Right cardiac atrium (tissue), 5 donors: ENCODE data around the gene EZH1. TPM values are rescaled to one million over a fixed set of nuclear protein-coding genes. Genes with fewer than 3 reads are reported as not detected.
A peak's percentile ranks its signal among the peaks of the same experiment; 100 is the strongest.

Experiments used
- ATAC-seq, 2 donors: fragments of 200-7000 bp; cut with Tn5 transposase; one replicate each; pipeline versions ENCODE4 v1.8.0 to v1.9.1; 2020; ENCODE audit warnings: moderate library complexity in 2 of 2, mild to moderate bottlenecking in 1 of 2
- DNase-seq, 3 donors: peaks; one replicate each; pipeline ENCODE4 v3.0.0-alpha.2; 2020
- H3K27ac ChIP-seq: one replicate; pipeline ENCODE4 v1.5.1; 2013; ENCODE audit warnings: mild to moderate bottlenecking, low read length, control low read depth, moderate library complexity
- H3K27me3 ChIP-seq: one replicate; pipeline ENCODE4 v1.6.1; 2013; ENCODE audit not compliant: control insufficient read depth, insufficient read depth
- H3K4me1 ChIP-seq: one replicate; pipeline ENCODE4 v1.6.1; 2013; ENCODE audit warnings: low read length; ENCODE audit not compliant: control insufficient read depth, insufficient read depth
- H3K4me3 ChIP-seq: one replicate; pipeline ENCODE4 v1.5.1; 2013; ENCODE audit warnings: low read length, control low read depth
- H3K9me3 ChIP-seq: one replicate; pipeline ENCODE4 v1.6.1; 2013; ENCODE audit warnings: low read length; ENCODE audit not compliant: control insufficient read depth
- WGBS: extraction: QIAGEN DNeasy Blood & Tissue Kit; methylation state at CpG from one replicate; pipeline ENCODE4 v1.1.7; 2013; 5-methylcytosine and 5-hydroxymethylcytosine counted together
- intact Hi-C, 4 donors: fragments of 100-400 bp; cut with DNase I; formaldehyde crosslinking; loops; one replicate each; pipeline versions ENCODE4 v1.11.0 to v1.14.0; 2022 to 2023
- polyA plus RNA-seq: library from polyadenylated mRNA; stranded (reverse); fragments of 200-250 nt; gene quantifications from one replicate; pipeline ENCODE4 v1.2.3, GENCODE V29; 2013
- total RNA-seq, 4 donors: library from RNA; stranded (reverse); fragmentation: NEBNext Ultra II Directional; extraction: Animal tissue kit (Norgen Biotek cat#: 25700); gene quantifications; one replicate each; pipeline ENCODE4 v1.2.1, GENCODE V29; 2021
- donor health status: healthy with polysubstance abuse.
- donor health status: DM: no; HTN: yes; CAD: no.
- donor health status: DM: no; HTN: no; CAD: no.
- donor health status: DM: no; HTN: yes; CAD: no; lungs with severe emphysema.
- donor health status: DM: yes; HTN: yes; CAD: no.

EZH1 gene
- total and polyA plus RNA-seq, 5 donors, result 22.5 to 53.2 (median 39.8) TPM

DNA sequence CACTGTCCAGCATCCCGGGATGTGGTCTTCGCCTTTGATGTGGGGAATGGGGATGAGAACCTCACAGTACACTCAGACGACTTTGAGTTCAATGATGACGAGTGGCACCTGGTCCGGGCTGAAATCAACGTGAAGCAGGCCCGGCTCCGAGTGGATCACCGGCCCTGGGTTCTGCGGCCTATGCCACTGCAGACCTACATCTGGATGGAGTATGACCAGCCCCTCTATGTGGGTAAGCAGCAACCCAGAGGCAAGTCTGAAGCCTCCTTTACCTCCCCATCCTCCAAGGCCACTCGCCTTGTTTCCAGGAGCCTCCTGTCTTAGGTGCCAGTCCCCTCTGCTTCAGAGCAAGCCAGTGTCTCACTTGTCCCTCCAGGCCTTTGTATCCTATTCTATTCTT lies 52.4 kb downstream of the EZH1 start:
- no peaks in the 10 kb centered on the region for H3K4me1 ChIP-seq
- intact Hi-C loops, result no loop called here
- whole genome bisulfite sequencing, result 88% methylated on average over 11 of the region's 11 CpGs
- no peaks in the 10 kb centered on the region for H3K27me3 ChIP-seq
- ATAC-seq, result no peak
- no peaks in the 10 kb centered on the region for H3K9me3 ChIP-seq
- H3K4me3 ChIP-seq, result no peak overlapping the region
- H3K27ac ChIP-seq, result no peak overlapping the region
- no peak for DNase-seq

DNA sequence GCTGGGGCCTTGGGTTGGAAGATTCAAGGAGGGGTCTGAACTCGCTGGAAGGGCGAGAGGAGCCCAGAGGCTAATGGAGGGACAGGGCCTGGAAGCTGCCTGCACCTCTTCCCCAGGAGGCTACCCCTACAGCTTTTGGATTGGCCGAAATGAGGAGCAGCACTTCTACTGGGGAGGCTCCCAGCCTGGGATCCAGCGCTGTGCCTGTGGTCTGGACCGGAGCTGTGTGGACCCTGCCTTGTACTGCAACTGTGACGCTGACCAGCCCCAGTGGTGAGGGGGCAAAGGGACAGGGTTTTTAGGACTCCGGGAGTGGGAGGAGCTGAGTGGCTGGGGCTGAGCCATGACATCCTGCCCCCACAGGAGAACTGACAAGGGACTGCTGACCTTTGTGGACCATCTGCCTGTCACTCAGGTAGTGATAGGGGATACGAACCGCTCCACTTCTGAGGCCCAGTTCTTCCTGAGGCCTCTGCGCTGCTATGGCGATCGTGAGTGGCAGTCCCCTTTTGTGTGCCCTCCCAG lies 53.8 kb downstream of the EZH1 start:
- H3K9me3 ChIP-seq, result no peaks in the 10 kb centered on the region
- ATAC-seq, result peak in 1 of 2 donors; percentile 13
- H3K27me3 ChIP-seq, result no peaks in the 10 kb centered on the region
- 86% methylated on average over 12 of the region's 12 CpGs for WGBS
- H3K4me1 ChIP-seq, result no peaks in the 10 kb centered on the region
- intact Hi-C loops, result no loop called here
- H3K4me3 ChIP-seq, result no peak overlapping the region
- no peak overlapping the region for H3K27ac ChIP-seq
- no peak for DNase-seq

DNA sequence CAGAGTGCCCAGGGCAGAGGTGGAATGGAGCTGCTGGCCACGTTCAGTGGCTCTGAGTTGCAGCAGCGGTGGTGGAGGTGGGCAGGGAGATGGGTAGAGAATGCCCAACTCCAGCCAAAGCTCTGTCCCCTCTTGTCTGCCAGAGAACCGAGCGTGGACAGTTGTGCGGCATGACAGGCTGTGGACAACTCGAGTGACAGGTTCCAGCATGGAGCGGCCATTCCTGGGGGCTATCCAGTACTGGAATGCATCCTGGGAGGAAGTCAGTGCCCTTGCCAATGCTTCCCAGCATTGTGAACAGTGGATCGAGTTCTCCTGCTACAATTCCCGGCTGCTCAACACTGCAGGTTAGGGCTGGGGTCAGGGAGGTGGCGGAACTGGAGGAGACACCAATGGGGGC lies 54.2 kb downstream of the EZH1 start:
- no peak overlapping the region for H3K27ac ChIP-seq
- 72% methylated on average over 10 of the region's 10 CpGs for WGBS
- DNase-seq, result no peak
- no peaks in the 10 kb centered on the region for H3K9me3 ChIP-seq
- no peaks in the 10 kb centered on the region for H3K4me1 ChIP-seq
- no peaks in the 10 kb centered on the region for H3K27me3 ChIP-seq
- ATAC-seq, result peak; percentile 15 to 54
- intact Hi-C loops, result no loop called here
- H3K4me3 ChIP-seq, result no peak overlapping the region

DNA sequence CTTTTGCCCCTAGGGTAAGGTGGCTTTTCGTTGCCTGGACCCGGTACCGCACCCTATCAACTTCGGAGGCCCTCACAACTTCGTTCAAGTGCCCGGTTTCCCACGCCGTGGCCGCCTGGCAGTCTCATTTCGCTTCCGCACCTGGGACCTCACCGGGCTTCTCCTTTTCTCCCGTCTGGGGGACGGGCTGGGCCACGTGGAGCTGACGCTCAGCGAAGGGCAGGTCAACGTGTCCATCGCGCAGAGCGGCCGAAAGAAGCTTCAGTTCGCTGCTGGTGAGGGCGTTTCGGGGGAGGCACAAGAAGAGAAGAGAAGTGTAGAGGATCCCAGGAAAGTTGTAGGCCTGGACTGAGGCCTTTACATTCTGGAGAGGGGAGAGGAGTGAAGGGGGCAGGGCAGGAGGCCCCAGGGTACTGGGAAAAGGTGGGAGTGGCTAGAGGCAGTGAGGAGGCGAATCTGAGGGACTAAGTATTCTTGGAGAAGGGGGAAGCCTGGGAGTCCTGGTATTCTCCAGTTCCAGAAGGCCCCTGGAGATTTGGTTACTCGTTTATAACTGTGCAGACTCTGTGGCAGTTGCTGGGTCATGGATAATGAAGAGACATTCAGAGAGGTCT lies 57.0 kb downstream of the EZH1 start:
- H3K9me3 ChIP-seq, result no peaks in the 10 kb centered on the region
- intact Hi-C loops, result loop anchor here in 1 of 4 donors (10.0 kb wide), 1 partner anchor 83 kb away; the partner anchor contains the start of genes RETREG3 and TUBG1
- no peaks in the 10 kb centered on the region for H3K27me3 ChIP-seq
- H3K4me3 ChIP-seq, result no peak overlapping the region
- ATAC-seq, result no peak
- H3K4me1 ChIP-seq, result peaks cover 2% of the 10 kb centered on the region
- no peak for DNase-seq
- H3K27ac ChIP-seq, result no peak overlapping the region
- 76% methylated on average over 27 of the region's 27 CpGs for WGBS

DNA sequence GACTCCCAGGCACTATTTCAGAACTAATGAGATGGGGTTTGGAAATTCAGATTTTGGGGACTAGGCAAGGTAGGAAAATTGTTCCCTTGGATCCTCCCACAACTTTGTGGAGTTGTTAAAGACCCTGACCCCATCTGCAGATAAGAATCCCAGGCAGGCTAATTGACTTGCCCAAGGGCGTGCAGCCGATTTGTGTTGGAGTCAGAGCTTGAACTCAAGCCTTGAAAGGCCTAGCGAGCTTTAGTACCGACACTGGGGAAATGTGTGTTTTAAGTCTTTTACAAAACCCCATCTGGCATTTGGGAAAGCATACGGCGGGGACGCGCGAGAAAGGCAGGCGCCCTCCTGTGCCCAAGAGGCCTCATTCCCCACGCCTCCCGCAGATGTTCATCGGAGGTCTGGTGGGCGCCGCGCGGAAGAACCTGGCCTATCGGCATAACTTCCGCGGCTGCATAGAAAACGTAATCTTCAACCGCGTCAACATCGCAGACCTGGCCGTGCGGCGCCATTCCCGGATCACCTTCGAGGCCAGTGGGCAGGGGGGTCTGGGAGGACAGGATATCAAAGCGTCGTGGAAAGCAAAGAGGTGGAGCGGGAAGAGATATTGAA lies 58.2 kb downstream of the EZH1 start:
- H3K4me1 ChIP-seq, result peaks cover 2% of the 10 kb centered on the region
- H3K27me3 ChIP-seq, result no peaks in the 10 kb centered on the region
- intact Hi-C loops, result loop anchor here in 1 of 4 donors (10.0 kb wide), 1 partner anchor 82 kb away; the partner anchor contains the start of genes RETREG3 and TUBG1
- no peak for ATAC-seq
- no peak overlapping the region for H3K27ac ChIP-seq
- no peak overlapping the region for H3K4me3 ChIP-seq
- 83% methylated on average over 32 of the region's 32 CpGs for WGBS
- no peaks in the 10 kb centered on the region for H3K9me3 ChIP-seq
- no peak for DNase-seq

DNA sequence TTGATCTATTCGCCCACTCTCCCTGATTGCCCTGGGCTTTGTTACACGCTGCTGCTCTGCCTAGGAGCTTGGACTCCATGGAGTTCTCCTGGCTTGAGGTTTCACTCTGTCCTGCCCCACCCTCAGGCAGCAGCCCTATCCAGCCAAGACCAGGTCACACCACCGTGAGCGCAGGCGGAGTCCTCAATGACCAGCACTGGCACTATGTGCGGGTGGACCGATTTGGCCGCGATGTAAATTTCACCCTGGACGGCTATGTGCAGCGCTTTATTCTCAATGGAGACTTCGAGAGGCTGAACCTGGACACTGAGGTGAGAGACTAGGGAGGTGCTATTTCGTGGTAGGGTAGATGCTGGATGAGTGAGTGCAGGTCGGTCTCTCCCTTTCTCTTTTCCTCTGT lies 59.0 kb downstream of the EZH1 start:
- intact Hi-C loops, result loop anchor here in 1 of 4 donors (10.0 kb wide), 1 partner anchor 81 kb away; the partner anchor contains the start of genes RETREG3 and TUBG1

DNA sequence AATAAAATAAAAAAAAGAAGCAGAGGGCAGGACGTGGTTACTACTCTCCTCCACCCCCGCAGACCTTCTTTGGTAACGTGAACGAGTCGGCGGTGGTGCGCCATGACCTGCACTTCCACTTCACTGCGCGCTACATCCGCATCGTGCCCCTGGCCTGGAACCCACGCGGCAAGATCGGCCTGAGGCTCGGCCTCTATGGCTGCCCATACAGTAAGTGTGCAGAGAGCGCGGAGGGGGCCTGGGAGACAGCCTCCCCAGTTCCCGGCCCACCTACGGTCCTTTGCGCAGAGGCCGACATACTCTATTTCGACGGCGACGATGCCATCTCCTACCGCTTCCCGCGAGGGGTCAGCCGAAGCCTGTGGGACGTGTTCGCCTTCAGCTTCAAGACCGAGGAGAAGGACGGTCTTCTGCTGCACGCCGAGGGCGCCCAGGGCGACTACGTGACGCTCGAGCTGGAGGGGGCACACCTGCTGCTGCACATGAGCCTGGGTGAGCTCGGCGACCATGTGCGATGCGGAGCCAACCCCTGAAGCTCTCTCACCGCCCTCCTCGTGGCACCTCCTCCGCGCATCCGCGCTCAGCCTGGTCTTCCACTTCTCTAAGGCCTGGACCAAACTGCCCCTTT lies 59.8 kb downstream of the EZH1 start:
- ATAC-seq (no peak), DNase-seq (peak in 1 of 3 donors; percentile 53)
- intact Hi-C loops, result loop anchor here in 2 of 4 donors (5.0 to 10.0 kb wide), 2 partner anchors 78 to 80 kb away; partner anchors contain the start of genes RETREG3 (in 2 of the 2) and TUBG1 (in 2 of the 2)
- H3K9me3 ChIP-seq, result no peaks in the 10 kb centered on the region
- peaks cover 2% of the 10 kb centered on the region for H3K4me1 ChIP-seq
- H3K4me3 ChIP-seq, result no peak overlapping the region
- no peaks in the 10 kb centered on the region for H3K27me3 ChIP-seq
- H3K27ac ChIP-seq, result no peak overlapping the region
- WGBS, result 86% methylated on average over 50 of the region's 50 CpGs

More for the DNA sequence above, 59.0 kb downstream of the EZH1 start:
- Histone ChIP-seq H3K4me1 (peaks cover 2% of the 10 kb centered on the region), H3K9me3 (no peaks in the 10 kb centered on the region), H3K27ac (no peak overlapping the region), H3K27me3 (no peaks in the 10 kb centered on the region), H3K4me3 (no peak overlapping the region)
- 82% methylated on average over 14 of the region's 14 CpGs for WGBS
- no peak for ATAC-seq
- DNase-seq, result peak in 1 of 3 donors; percentile 43

DNA sequence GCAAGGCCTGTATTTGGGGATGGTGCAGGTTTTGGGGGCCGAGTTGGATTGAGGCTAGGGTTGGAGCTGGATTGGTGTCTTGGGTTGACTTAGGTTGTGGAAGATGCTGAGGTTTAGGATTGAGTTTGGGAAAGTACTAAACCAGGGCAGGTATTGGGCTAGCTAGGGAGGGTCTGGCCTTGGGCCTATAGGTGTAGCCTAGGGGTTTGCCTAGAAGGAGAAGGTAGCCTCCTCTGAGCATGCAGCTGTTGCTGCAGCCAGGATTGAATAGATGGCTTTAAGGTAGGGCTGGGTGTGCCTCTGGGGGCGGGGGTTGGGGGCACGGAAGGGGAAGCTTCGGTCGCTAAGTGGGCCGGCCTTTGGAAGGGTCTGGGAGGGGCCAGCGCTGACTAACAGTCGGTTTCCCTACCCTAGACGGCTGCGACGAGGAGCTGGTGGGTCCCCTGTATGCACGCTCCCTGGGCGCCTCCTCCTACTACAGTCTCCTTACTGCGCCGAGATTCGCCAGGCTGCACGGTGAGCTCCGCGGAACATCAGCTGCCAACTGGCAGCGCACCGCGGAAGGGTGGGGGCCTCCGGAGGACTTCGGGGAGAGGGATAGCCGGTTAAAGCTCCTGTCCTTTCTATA lies 61.3 kb downstream of the EZH1 start:
- Histone ChIP-seq H3K27ac (no peak overlapping the region), H3K4me3 (peak overlapping the region; percentile 20), H3K4me1 (peaks cover 4% of the 10 kb centered on the region), H3K9me3 (no peaks in the 10 kb centered on the region), H3K27me3 (no peaks in the 10 kb centered on the region)
- DNase-seq, result peak; percentile 66 to 86 (median 85)
- intact Hi-C loops, result loop anchor here in 2 of 4 donors (5.0 to 10.0 kb wide), 2 partner anchors 76 to 79 kb away; partner anchors contain the start of genes RETREG3 (in 2 of the 2) and TUBG1 (in 2 of the 2)
- 6% methylated on average over 25 of the region's 25 CpGs for WGBS
- ATAC-seq, result peak; percentile 7 to 26

DNA sequence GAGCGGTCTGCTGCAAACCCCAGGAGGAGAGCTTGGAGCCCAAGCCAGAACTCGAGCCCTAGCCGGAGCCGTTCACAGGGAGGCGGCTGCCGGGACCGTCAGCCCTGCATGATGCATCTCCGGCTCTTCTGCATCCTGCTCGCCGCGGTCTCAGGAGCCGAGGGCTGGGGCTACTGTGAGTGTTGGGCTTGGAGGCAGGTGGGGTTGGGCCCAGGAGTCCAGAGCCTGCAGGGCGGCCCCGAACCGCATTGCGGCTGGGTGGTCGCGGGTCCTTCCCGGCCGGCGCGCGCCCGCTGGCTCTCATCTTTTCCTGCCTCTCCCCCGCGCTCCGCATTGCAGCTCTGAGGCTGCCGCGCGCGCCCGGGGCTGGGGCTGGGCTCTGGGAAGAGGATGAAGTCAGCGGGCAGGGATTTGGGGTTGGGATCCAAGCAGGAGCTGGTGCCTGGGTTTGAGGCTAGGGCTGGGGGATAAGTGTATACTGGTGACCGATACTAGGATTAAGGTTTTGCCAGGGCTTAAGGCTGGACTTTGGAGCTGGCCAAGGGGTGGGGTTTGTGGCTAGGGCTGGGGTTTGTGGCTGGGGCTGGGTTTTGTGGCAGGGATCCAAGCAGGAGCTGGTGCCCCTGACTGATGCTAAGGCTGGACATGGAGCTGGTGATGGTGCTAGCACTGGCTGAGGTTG lies 62.0 kb downstream of the EZH1 start:
- intact Hi-C loops, result loop anchor here in 2 of 4 donors (5.0 to 10.0 kb wide), 2 partner anchors 76 to 78 kb away; partner anchors contain the start of genes RETREG3 (in 2 of the 2) and TUBG1 (in 2 of the 2)

More for the DNA sequence above, 62.0 kb downstream of the EZH1 start:
- DNase-seq (peak; percentile 63 to 85 (median 79)), ATAC-seq (peak; percentile 3)
- peak overlapping the region; percentile 27 for H3K4me3 ChIP-seq
- peaks cover 4% of the 10 kb centered on the region for H3K4me1 ChIP-seq
- H3K27ac ChIP-seq, result peak overlapping the region; percentile 1
- H3K27me3 ChIP-seq, result no peaks in the 10 kb centered on the region
- H3K9me3 ChIP-seq, result no peaks in the 10 kb centered on the region
- WGBS, result under 1% methylated on average over 34 of the region's 34 CpGs
